NCI-H2196 treated with DMSO at 0.1 percent for 48 hours (cell line): ENCODE results near the gene RIC1.
"Not testable (repeated sequence)": the region's sequence is repeated elsewhere in the genome, so short reads cannot be mapped to it uniquely, and the experiment has no call there.

Experiments
- DNase-seq: peaks from one replicate; lab custom pipeline; 2025; ENCODE audit not compliant: unreplicated experiment; lab: John Stamatoyannopoulos, UW

Gene RIC1

GRCh38 chr9:5628530-5629311, at the start of gene RIC1:
Gene RIC1 (plus strand): TSS chr9:5629107. CDS start chr9:5629310, 203 bp downstream.
- DNase-seq, result peak; percentile 97

- no peak for DNase-seq
These were observed 49.0 kb upstream of the RIC1 start for GRCh38 chr9:5579881-5580280.

GRCh38 chr9:5580650-5581049, 48.3 kb upstream of the RIC1 start:
- no peak for DNase-seq

- DNase-seq, result not testable (repeated sequence)
These were observed 47.2 kb upstream of the RIC1 start for GRCh38 chr9:5581706-5582105.

- no peak for DNase-seq
These were observed 46.1 kb upstream of the RIC1 start for GRCh38 chr9:5582835-5583195.

- DNase-seq, result no peak
These were observed 42.5 kb upstream of the RIC1 start for GRCh38 chr9:5586391-5586802.

- no peak for DNase-seq
These were observed 41.9 kb upstream of the RIC1 start for GRCh38 chr9:5587024-5587423.

GRCh38 chr9:5592231-5592630, 36.7 kb upstream of the RIC1 start:
- DNase-seq, result no peak

- DNase-seq, result no peak
These were observed 36.0 kb upstream of the RIC1 start for GRCh38 chr9:5592904-5593303.

GRCh38 chr9:5593904-5594303, 35.0 kb upstream of the RIC1 start:
- DNase-seq, result no peak

GRCh38 chr9:5596173-5596572, 32.7 kb upstream of the RIC1 start:
- no peak for DNase-seq

GRCh38 chr9:5608298-5609225, 20.3 kb upstream of the RIC1 start:
- no peak for DNase-seq

GRCh38 chr9:5609226-5609596, 19.7 kb upstream of the RIC1 start:
- no peak for DNase-seq

GRCh38 chr9:5610491-5610890, 18.4 kb upstream of the RIC1 start:
- DNase-seq, result no peak

GRCh38 chr9:5611321-5612184, 17.4 kb upstream of the RIC1 start:
- DNase-seq, result no peak

GRCh38 chr9:5612185-5612530, 16.7 kb upstream of the RIC1 start:
- DNase-seq, result no peak

- no peak for DNase-seq
These were observed 14.7 kb upstream of the RIC1 start for GRCh38 chr9:5614192-5614591.

- no peak for DNase-seq
These were observed 13.9 kb upstream of the RIC1 start for GRCh38 chr9:5614985-5615384.

- DNase-seq, result no peak
These were observed 11.2 kb upstream of the RIC1 start for GRCh38 chr9:5617749-5618148.

- no peak for DNase-seq
These were observed 8.4 kb upstream of the RIC1 start for GRCh38 chr9:5620494-5620893.

- no peak for DNase-seq
These were observed 7.6 kb upstream of the RIC1 start for GRCh38 chr9:5621327-5621726.
